RCC 7860 (cell line): ENCODE measurements around the gene GCNT4.

Source experiments
- DNase-seq: peaks from one replicate; pipeline ENCODE4 v3.0.0-alpha.2; 2015; ENCODE audit warnings: low spot score
- FAIRE-seq: peaks from 2 replicates; lab custom pipeline; 2012; peaks lifted over from hg19 to GRCh38; lab: Jason Lieb, UNC

Gene GCNT4

DNA sequence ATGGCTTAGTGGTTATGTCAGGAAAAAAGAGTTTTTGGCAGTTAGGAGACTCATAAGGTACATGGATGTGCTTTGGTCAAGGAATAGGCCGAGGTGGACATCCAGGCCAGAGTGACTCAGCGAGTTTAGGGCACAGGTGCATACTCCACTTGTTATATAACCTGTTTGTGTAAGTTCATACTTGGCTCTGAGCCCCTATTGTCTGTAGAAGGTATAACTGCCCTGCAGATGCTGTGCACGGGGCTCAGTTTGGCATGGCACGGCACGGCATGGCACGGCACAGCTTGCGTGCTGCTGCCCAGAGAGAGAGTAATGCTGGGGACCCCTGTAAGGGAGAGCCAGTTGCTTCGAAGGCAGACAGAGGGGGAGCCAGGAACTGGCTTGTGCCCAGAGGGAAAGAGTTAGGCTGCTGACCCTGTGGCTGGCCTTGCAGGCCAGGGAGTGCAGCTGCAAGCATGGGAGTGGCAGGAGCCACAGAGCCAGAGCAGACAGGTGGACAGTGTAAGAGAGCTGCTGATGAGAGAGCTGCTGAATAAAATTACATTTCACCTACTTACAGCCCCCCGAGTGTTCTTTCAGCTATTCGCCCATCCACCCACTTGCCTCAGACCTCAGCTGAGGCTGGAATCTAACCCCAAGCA, 32.2 kb downstream of the GCNT4 start:
- DNase-seq: no peak
- FAIRE-seq: no peak

DNA sequence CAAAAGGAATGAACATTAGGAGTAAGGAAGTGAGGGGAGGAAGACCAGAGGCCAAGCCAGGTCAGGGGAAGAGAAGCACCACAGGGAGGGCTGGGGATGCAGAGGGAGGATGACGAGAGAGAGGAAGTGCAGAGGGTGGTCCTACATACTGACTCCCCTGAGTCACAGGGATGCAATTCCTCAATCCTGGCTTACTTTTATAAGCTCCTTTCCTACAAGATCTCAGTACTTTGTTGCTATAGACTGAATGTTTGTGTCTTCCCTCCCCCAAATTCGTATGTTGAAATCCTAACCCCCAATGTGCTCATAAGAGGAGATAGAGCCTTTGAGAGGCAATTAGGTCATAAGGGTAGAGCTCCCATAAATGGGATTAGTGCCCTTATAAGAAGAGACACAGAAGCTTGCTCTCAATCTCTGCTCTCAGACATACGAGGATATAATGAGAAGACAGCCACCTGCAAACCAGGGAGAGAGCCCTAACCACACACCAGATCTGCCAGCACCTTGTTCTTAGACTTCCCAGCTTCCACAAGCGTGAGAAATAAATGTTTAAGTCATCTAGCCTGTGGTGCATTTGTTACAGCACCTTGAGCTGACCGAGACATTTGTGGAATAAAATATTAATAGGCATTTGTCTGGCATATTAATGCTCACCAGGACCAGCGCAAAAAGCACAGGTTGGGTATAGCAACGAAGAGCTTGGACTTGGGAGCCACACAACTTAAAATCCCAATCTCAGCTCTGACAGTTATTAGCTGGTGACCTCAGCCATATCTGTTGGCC, 33.4 kb downstream of the GCNT4 start:
- FAIRE-seq: no peak

DNA sequence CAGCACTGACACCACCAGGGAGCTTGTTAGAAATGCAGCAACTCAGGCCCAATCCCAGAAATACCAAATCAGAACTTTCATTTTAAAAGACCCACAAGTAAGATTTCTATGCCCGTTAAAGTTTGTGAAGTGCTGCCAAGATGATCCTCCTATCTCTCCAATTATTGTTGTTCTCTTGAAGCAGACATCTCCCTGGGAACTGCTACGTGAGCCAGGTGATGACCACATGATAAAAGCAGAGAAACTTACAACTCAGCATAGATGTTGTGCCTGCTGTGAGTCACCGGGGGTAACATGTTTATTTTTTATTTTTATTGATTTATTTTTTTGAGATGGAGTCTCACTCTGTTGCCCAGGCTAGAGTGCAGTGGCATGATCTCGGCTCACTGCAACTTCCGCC, 34.4 kb downstream of the GCNT4 start:
- DNase-seq (no peak), FAIRE-seq (no peak)

More for the DNA sequence above, 33.4 kb downstream of the GCNT4 start:
- no peak for DNase-seq

DNA sequence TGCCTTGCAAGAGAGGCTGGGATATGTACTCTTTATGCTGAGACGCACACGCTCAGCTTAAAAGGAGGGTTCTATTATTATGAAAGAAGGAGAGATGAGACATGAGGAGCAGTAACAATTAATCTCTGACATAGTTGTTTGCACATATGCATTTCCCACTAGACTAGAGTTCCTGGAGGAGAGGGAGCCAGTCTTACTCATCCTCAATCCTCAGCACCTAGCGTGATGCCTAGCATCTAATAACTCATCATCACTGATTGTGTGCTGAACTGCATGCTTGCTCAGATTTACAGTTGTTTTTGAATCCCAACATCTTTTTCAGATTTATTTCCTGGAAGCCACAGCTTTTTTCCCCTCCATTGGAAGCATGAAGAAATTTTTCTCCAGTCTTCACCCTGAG, 35.5 kb downstream of the GCNT4 start:
- DNase-seq: no peak
- FAIRE-seq: no peak

DNA sequence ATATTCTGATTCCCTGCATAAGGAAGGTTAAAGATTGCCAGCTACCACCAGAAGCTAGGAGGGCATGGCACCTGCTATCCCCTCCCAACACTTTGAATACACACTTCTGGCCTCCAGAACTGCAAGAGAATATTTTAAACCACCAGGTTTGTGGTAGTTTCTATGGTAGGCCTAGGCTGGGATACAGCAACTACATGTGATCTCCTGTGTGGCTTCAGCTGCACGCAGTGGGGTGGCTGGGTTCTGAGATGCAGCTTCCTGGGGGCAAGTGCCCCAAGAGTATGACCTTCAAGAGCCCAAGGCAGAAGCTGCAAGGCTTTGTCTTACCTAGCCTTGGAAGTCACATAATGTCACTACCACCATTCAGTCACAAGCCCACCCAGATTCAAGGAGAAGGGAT, 39.6 kb downstream of the GCNT4 start:
- FAIRE-seq: no peak
- DNase-seq: no peak

DNA sequence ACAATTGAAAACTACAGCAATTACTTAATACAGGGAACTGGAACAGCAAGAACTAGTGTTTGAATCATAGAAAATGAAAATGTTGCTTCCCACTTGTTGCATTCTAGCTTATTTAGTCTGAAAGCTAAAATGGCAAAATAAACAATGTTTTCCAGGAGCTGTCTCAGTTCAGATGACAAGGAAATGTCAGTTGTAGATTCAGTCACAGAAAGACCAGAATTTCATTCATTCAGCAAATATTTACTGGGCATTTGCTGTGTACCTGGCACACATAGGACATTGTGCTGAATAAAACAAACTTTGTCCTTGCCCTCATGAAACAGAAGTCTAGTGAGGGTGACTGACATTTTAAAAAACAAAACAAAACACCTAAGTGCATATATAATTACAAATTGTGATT, 41.5 kb downstream of the GCNT4 start:
- DNase-seq (no peak), FAIRE-seq (no peak)

DNA sequence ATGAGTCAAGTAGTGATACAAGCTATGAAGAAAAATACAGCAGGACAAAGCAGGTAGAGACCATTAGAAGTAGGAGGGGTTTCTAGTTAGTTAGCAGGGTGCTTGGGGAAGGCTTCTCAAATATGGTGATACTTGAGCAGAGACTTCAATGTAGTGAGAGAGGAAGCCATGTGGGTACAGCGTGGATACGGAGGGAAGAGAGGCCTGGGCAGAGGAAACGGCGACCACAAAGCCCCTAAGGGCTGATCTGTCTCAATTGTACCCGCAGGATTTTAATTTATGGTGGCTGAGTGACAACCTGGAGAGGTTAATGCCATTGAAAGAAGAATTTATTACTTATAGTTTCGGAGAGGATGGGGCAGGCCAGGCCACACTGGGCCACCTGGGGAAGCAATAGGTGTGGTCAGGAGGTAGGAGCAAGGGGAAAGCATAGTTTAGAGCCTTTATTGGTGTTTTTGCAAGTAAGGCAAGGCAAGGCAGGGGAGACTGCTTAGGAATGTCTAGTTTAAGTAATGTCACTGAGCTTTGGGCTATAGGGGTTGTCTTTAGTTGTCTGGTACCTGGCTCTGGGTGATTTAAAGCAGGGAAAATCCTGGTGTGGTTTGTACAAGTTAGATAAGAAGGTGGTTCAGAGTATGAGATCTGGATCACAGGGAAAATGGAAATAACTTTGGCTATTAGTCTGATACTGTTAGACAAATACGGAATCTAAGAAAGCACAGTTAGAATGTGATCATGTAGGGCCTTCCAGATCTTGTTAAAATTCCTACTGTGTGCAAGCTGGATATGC, 42.6 kb downstream of the GCNT4 start:
- DNase-seq (no peak), FAIRE-seq (no peak)

DNA sequence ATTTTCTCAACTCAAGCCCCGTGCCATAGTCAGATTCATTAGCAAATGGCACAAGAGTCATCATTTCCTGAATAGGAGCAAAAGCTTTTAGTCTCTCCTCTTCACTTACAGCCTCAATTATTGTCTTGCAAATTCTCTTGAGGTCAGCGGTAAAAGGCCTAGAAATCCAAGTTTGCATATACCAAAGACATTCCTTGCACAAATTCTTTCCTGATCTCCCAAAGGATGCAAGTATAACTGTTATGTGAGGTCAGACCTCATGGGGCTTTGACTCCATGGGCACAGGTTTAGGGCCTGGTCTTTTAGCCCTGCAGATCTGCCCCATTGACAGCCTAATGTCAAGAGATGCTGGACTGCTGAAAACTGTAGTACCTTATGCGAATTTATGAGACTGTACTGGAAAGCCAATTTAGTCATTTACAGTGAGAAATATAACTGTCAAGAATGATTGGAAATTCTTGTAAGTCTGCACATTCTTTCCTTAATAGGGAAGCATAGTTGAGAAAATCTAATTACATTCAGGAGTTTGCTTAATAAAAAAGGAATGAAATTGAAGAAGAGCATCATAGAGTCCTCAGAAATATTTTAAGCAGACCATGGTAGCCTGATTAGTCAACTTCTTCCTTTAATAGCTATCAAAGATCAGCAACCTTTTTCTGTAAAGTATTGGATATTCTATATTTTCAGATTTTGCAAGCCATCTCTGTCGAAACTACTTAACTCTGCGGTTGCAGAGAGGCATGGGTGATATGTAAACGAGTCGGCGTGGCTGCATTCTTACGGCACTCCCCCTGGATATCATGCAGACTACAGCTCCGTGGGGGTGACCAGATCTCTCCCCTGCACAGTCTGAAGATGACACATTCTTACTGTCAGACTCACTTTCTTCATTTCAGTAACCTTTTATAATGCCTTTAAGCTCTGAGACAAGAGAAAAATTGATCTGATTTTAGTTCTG, 45.2 kb downstream of the GCNT4 start:
- DNase-seq: no peak
- no peak for FAIRE-seq

DNA sequence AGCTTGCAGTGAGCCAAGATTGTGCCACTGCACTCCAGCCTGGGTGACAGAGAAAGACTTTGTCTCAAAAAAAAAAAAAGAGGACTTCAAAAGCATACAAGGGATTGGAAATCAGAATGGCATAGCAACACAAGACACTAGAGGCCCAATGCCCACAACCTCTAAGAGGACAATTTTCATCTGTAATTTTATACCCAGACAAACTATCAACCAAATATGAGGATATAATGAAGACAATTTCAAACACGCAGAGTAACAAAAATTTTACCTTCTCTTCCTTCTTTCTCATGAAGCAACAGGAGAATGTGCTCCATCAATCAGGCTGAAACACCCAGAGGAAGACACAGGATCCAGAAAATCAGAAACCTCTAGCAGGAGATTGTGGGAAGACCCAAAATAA, 46.8 kb downstream of the GCNT4 start:
- FAIRE-seq (no peak), DNase-seq (no peak)
